Osteoblast (primary cell): Measurements from ENCODE around the gene BTRC. TPM values are rescaled to one million over a fixed set of nuclear protein-coding genes. Genes with fewer than 3 reads are reported as not detected.
"Not testable (repeated sequence)": the region's sequence is repeated elsewhere in the genome, so short reads cannot be mapped to it uniquely, and the experiment has no call there.

ENCODE experiments used
- DNase-seq: peaks from one replicate; pipeline ENCODE4 v3.0.0; 2011; ENCODE audit warnings: low spot score, mixed read lengths; ENCODE audit not compliant: insufficient read length; ENCODE audit errors: missing footprints
- H2AFZ ChIP-seq: 2 replicates; pipeline ENCODE4 v1.6.0; 2011; ENCODE audit warnings: mild to moderate bottlenecking, low read length
- H3K27ac ChIP-seq: 2 replicates; pipeline ENCODE4 v1.5.1; 2011; ENCODE audit warnings: mild to moderate bottlenecking, low read depth, low read length, moderate library complexity
- H3K27me3 ChIP-seq: 2 replicates; pipeline ENCODE4 v1.6.0; 2012; ENCODE audit warnings: mild to moderate bottlenecking, control low read depth, inconsistent platforms, low read length, moderate library complexity; ENCODE audit not compliant: insufficient read depth
- H3K36me3 ChIP-seq: 2 replicates; pipeline ENCODE4 v1.5.1; 2011; ENCODE audit warnings: mild to moderate bottlenecking, low read length, control low read depth, moderate library complexity; ENCODE audit not compliant: insufficient read depth
- H3K4me1 ChIP-seq: 2 replicates; pipeline ENCODE4 v1.5.1; 2011; ENCODE audit warnings: mild to moderate bottlenecking, low read length, control low read depth, moderate library complexity; ENCODE audit not compliant: insufficient read depth
- H3K4me2 ChIP-seq: 2 replicates; pipeline ENCODE4 v1.6.0; 2011; ENCODE audit warnings: mild to moderate bottlenecking, low read length; ENCODE audit not compliant: insufficient read depth
- H3K4me3 ChIP-seq: fragments of 200-600 bp; sonication (generic); 3 replicates; pipeline ENCODE4 v1.5.1; 2012; ENCODE audit warnings: mild to moderate bottlenecking, low read length, inconsistent platforms; ENCODE audit not compliant: insufficient read depth
- H3K79me2 ChIP-seq: 2 replicates; pipeline ENCODE4 v1.6.0; 2012; ENCODE audit warnings: mild to moderate bottlenecking, low read length, control low read depth, inconsistent platforms; ENCODE audit not compliant: insufficient read depth
- H3K9me3 ChIP-seq: 2 replicates; pipeline ENCODE4 v1.5.1; 2011; ENCODE audit warnings: low read depth, low read length, control low read depth
- H4K20me1 ChIP-seq: 2 replicates; pipeline ENCODE4 v1.6.0; 2012; ENCODE audit warnings: mild to moderate bottlenecking, low read length, control low read depth; ENCODE audit not compliant: insufficient read depth
- CTCF ChIP-seq: IDR thresholded peaks from 2 replicates; pipeline ENCODE4 v1.5.1; 2011; ENCODE audit warnings: mild to moderate bottlenecking, low read depth, low read length, moderate library complexity; ENCODE audit errors: extremely low read depth
- total RNA-seq: library from RNA; depleted of rRNA; stranded (reverse); fragments of >200 nt; gene quantifications from 2 replicates; pipeline ENCODE4 v1.2.3, GENCODE V29; 2012

Gene BTRC
- total RNA-seq, 1 donor = 11.2 TPM

- TF ChIP-seq CTCF = no peak
- no peak overlapping the region for H3K27ac ChIP-seq
- no peaks in the 10 kb centered on the region for H3K36me3 ChIP-seq
- no peak overlapping the region for H3K4me3 ChIP-seq
- no peaks in the 10 kb centered on the region for H3K9me3 ChIP-seq
- no peak for DNase-seq
- H3K27me3 ChIP-seq = peaks cover 16% of the 10 kb centered on the region
- H2AFZ ChIP-seq = no peak overlapping the region
- H4K20me1 ChIP-seq = peaks cover 2% of the 10 kb centered on the region
- peaks cover 20% of the 10 kb centered on the region for H3K79me2 ChIP-seq
- peaks cover 12% of the 10 kb centered on the region for H3K4me1 ChIP-seq
- no peak overlapping the region for H3K4me2 ChIP-seq
These were observed 2.9 kb upstream of the BTRC start for GRCh38 chr10:101351017-101351416.

- H3K79me2 ChIP-seq = peaks cover 24% of the 10 kb centered on the region
- H3K27me3 ChIP-seq = peaks cover 16% of the 10 kb centered on the region
- DNase-seq = no peak
- no peak overlapping the region for H3K4me3 ChIP-seq
- no peaks in the 10 kb centered on the region for H3K9me3 ChIP-seq
- H2AFZ ChIP-seq = no peak overlapping the region
- H3K4me1 ChIP-seq = peaks cover 12% of the 10 kb centered on the region
- no peak overlapping the region for H3K4me2 ChIP-seq
- no peak overlapping the region for H3K27ac ChIP-seq
- H4K20me1 ChIP-seq = peaks cover 2% of the 10 kb centered on the region
- H3K36me3 ChIP-seq = no peaks in the 10 kb centered on the region
- no peak for TF ChIP-seq CTCF
These were observed 2.5 kb upstream of the BTRC start for GRCh38 chr10:101351477-101351876.

- not testable (repeated sequence) for DNase-seq, H3K9me3 ChIP-seq, H3K4me3 ChIP-seq, H4K20me1 ChIP-seq, H3K27ac ChIP-seq, H3K36me3 ChIP-seq
- Histone ChIP-seq H3K4me2 (peak overlapping the region; percentile 76), H3K4me1 (peaks cover 12% of the 10 kb centered on the region), H3K79me2 (peaks cover 33% of the 10 kb centered on the region), H2AFZ (peak overlapping the region; percentile 93), H3K27me3 (peaks cover 16% of the 10 kb centered on the region)
These were observed 1.1 kb upstream of the BTRC start for GRCh38 chr10:101352857-101353256.

- Histone ChIP-seq H4K20me1 (peaks cover 15% of the 10 kb centered on the region), H3K27ac (peak overlapping the region; percentile 56), H3K4me1 (peaks cover 17% of the 10 kb centered on the region), H3K36me3 (no peaks in the 10 kb centered on the region), H3K27me3 (peaks cover 7% of the 10 kb centered on the region), H2AFZ (peak overlapping the region; percentile 92), H3K4me2 (peak overlapping the region; percentile 91), H3K4me3 (peak overlapping the region; percentile 91), H3K9me3 (no peaks in the 10 kb centered on the region), H3K79me2 (peaks cover 49% of the 10 kb centered on the region)
- no peak for DNase-seq
- no peak for TF ChIP-seq CTCF
These were observed 535 bp downstream of the BTRC start for GRCh38 chr10:101354328-101355071.
